DMS53 treated with DMSO at 0.1 percent for 48 hours (cell line): ENCODE data around the gene SCAMP4.

Experiments used
- DNase-seq: peaks from one replicate; lab custom pipeline; 2025; ENCODE audit not compliant: unreplicated experiment; lab: John Stamatoyannopoulos, UW

Gene SCAMP4

GRCh38 chr19:1956122-1956494 is 50.9 kb downstream of the SCAMP4 start:
- DNase-seq: no peak

GRCh38 chr19:1956868-1957492 is 51.8 kb downstream of the SCAMP4 start:
- no peak for DNase-seq

GRCh38 chr19:1957562-1958248 is 52.5 kb downstream of the SCAMP4 start:
- DNase-seq: no peak

- no peak for DNase-seq
These were observed 54.9 kb downstream of the SCAMP4 start for GRCh38 chr19:1959928-1960589.

- no peak for DNase-seq
These were observed 56.0 kb downstream of the SCAMP4 start for GRCh38 chr19:1961000-1961883.

- no peak for DNase-seq
These were observed 57.5 kb downstream of the SCAMP4 start for GRCh38 chr19:1962674-1963073.

GRCh38 chr19:1967087-1967608 is 61.9 kb downstream of the SCAMP4 start:
- DNase-seq: no peak

- DNase-seq: no peak
These were observed 63.3 kb downstream of the SCAMP4 start for GRCh38 chr19:1968279-1969175.

GRCh38 chr19:1969176-1970002 is 64.2 kb downstream of the SCAMP4 start:
- no peak for DNase-seq

- no peak for DNase-seq
These were observed 65.0 kb downstream of the SCAMP4 start for GRCh38 chr19:1970003-1970805.

GRCh38 chr19:1970806-1971502 is 65.8 kb downstream of the SCAMP4 start:
- no peak for DNase-seq

GRCh38 chr19:1974381-1975161 is 69.4 kb downstream of the SCAMP4 start:
- DNase-seq: no peak

- no peak for DNase-seq
These were observed 69.9 kb downstream of the SCAMP4 start for GRCh38 chr19:1975162-1975480.
